Activated CD4-positive, alpha-beta T cell treated with anti-CD3 and anti-CD28 coated beads, Interleukin-2, amount 10 ng/mL, durations not matched to agents 24 days and 14 days (primary cell): Measurements from ENCODE around the gene OTUB1. TPM values are rescaled to one million over a fixed set of nuclear protein-coding genes. Genes with fewer than 3 reads are reported as not detected.
"Not testable (repeated sequence)": the region's sequence is repeated elsewhere in the genome, so short reads cannot be mapped to it uniquely, and the experiment has no call there.

Experiments used
- DNase-seq: peaks from one replicate; pipeline ENCODE4 v3.0.0; 2022
- H3K27ac Mint-ChIP-seq: one replicate; pipeline ENCODE4 v1.8.0; 2022; ENCODE audit warnings: mild to moderate bottlenecking, mixed read lengths
- H3K27me3 Mint-ChIP-seq: one replicate; pipeline ENCODE4 v1.8.0; 2022; ENCODE audit warnings: mixed read lengths
- H3K36me3 Mint-ChIP-seq: one replicate; pipeline ENCODE4 v1.8.0; 2022; ENCODE audit warnings: low read depth, mild to moderate bottlenecking, mixed read lengths
- H3K4me1 Mint-ChIP-seq: one replicate; pipeline ENCODE4 v1.8.0; 2021; ENCODE audit warnings: mixed read lengths
- H3K4me3 Mint-ChIP-seq: one replicate; pipeline ENCODE4 v1.8.0; 2022; ENCODE audit warnings: mild to moderate bottlenecking, moderate library complexity, mixed read lengths
- H3K9me3 Mint-ChIP-seq: one replicate; pipeline ENCODE4 v1.8.0; 2021; ENCODE audit warnings: mixed read lengths
- intact Hi-C: fragments of 100-400 bp; cut with micrococcal nuclease; formaldehyde crosslinking; loops from one replicate; pipeline ENCODE4 v1.15.1; 2023
- total RNA-seq: library from RNA; stranded (reverse); gene quantifications from 2 replicates; pipeline ENCODE4 v1.2.3, GENCODE V29; 2022

Gene OTUB1
- total RNA-seq, 1 donor from 2014 or later, result 105 TPM

DNA sequence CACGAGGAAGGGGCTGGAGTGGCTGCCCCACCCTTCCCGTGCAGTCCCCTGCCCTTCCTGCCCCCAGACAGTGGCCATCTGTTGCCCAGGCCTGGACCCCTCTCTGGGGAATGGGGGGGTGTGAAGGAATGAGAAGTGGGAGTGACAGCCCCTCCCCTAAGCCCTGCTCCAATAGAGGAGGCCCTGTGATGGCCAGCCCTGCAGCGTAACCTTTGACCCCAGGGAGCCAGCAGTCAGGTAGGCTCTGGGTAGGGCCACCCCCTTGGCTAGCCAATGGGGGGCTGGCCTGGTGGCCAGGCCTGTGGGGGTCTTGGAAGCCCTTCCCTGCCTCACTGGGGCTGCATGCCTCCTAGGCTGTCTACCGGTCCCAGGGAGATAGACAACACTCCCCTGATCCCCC lies 56.1 kb downstream of the OTUB1 start:
- no peak for DNase-seq
- intact Hi-C loops, result no loop called here
- no peaks in the 10 kb centered on the region for H3K4me1 Mint-ChIP-seq
- H3K27ac Mint-ChIP-seq, result no peak overlapping the region
- no peak overlapping the region for H3K4me3 Mint-ChIP-seq
- peaks cover 10% of the 10 kb centered on the region for H3K27me3 Mint-ChIP-seq
- no peaks in the 10 kb centered on the region for H3K9me3 Mint-ChIP-seq
- no peaks in the 10 kb centered on the region for H3K36me3 Mint-ChIP-seq

DNA sequence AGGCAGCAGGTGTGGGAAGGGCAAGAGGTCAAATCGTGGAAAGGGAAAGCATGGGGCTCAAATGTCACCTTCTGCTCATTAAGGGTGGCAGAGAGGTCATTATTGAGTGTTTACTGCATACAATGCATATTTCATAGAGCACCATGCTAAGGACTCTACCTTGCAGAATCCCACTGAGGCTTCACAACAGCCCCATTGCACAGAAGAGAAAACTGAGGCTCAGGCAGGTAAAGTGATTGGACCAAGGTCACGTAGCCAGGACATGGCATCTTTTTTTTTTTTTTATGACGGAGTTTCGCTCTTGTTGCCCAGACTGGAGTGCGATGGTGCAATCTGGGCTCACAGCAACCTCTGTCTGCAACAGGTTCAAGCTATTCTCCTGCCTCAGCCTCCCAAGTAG lies 57.3 kb downstream of the OTUB1 start:
- Mint-ChIP-seq H3K4me1 (no peaks in the 10 kb centered on the region), H3K27me3 (peaks cover 2% of the 10 kb centered on the region), H3K36me3 (no peaks in the 10 kb centered on the region), H3K4me3 (no peak overlapping the region), H3K27ac (no peak overlapping the region), H3K9me3 (no peaks in the 10 kb centered on the region)
- intact Hi-C loops, result no loop called here
- DNase-seq, result no peak

DNA sequence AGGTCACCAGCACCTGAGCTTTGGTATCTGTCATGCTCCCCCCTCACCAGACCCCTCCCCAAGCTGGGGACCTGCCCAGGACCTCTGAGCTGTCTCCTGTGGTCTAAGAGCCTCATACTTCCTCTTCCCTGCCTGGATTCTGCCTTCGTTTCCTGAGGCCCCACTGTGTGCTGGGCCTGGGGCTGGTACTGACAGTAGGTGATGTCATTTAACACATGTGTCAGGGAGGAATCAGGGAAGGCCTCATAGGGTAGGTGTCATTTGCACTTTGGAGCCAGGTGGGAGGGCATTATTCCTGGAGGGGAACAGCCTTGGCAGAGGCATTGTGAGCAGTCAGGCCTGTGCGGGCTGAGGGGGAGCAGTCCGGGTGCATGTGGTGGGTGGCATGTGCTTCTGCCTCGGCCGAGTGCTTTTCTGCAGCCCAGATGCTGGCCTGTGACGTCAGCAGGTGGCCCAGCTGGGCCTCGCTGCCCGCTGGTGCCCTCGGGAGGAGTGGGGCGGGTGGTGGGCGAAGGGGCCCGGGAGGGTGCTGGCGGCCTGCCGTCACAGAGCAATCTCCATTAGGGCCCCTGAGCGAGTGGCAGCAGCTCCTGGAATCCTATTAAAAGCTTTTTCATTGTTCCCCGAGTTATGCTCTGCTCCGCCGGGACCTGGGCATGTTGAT lies 58.6 kb downstream of the OTUB1 start:
- Mint-ChIP-seq H3K4me1 (no peaks in the 10 kb centered on the region), H3K27me3 (no peaks in the 10 kb centered on the region), H3K4me3 (no peak overlapping the region), H3K27ac (no peak overlapping the region), H3K36me3 (no peaks in the 10 kb centered on the region), H3K9me3 (no peaks in the 10 kb centered on the region)
- no peak for DNase-seq
- intact Hi-C loops, result no loop called here

DNA sequence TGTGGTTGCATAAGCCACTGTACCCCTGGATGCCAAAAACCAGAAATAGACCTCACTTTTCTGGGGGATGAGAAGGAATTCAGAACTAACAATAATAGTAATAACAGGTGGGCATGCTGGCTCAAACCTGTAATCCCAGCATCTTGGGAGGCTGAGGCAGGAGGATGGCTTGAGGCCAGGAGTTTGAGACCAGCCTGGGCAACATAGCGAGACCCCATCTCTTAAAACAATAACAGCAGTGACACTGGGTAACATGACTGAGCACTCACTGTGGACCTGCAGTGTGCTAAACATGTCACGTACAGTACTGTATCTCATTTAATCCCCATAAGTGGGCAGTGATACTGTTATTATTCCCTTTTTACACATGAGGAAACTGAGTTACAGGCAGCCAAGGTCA lies 59.5 kb downstream of the OTUB1 start:
- no peaks in the 10 kb centered on the region for H3K36me3 Mint-ChIP-seq
- no peak overlapping the region for H3K4me3 Mint-ChIP-seq
- no peaks in the 10 kb centered on the region for H3K4me1 Mint-ChIP-seq
- H3K9me3 Mint-ChIP-seq, result no peaks in the 10 kb centered on the region
- DNase-seq, result no peak
- intact Hi-C loops, result no loop called here
- no peak overlapping the region for H3K27ac Mint-ChIP-seq
- no peaks in the 10 kb centered on the region for H3K27me3 Mint-ChIP-seq

DNA sequence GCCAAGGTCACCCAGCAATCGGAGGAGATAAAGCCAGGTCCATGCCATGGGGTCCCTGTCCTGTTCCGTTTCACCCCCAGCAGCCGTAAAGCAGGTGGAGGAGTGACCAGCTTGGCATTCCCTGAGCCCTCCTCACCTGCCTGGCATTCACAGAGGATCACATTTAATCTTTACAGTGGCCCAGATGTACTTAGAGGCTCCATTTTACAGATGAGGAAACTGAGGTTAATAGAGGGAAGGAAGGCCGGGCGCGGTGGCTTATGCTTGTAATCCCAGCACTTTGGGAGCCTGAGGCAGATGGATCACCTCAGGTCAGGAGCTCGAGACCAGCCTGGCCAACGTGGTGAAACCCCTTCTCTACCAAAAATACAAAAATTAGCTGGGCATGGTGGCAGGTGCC lies 61.1 kb downstream of the OTUB1 start:
- H3K27ac Mint-ChIP-seq, H3K4me1 Mint-ChIP-seq, intact Hi-C loops, DNase-seq, H3K36me3 Mint-ChIP-seq, H3K27me3 Mint-ChIP-seq, H3K4me3 Mint-ChIP-seq, H3K9me3 Mint-ChIP-seq: not testable (repeated sequence)

Other genes with a start within 250 kb of the OTUB1 start
- gene ZFTA, start 217.7 kb upstream of the OTUB1 start, total RNA-seq, result 3.8 and 5.3 TPM in 2 replicates
- gene SPINDOC, start 173.0 kb upstream of the OTUB1 start, total RNA-seq, result 60.2 and 65.8 TPM in 2 replicates
- gene MARK2, start 147.3 kb upstream of the OTUB1 start, total RNA-seq, result 34.2 and 41.0 TPM in 2 replicates
- gene RCOR2, start 69.3 kb upstream of the OTUB1 start, total RNA-seq, result 0.26 and 0.28 TPM in 2 replicates
- gene NAA40, start 47.4 kb upstream of the OTUB1 start, total RNA-seq, result 26.1 and 26.9 TPM in 2 replicates
- 302 TPM in 2 replicates for gene COX8A, start 11.8 kb upstream of the OTUB1 start, total RNA-seq
- gene FLRT1, start 49.5 kb downstream of the OTUB1 start, total RNA-seq, result not detected in 2 replicates
- gene MACROD1, start 179.7 kb downstream of the OTUB1 start, total RNA-seq, result 28.6 and 29.6 TPM in 2 replicates
- 521 and 535 TPM in 2 replicates for gene STIP1, start 199.7 kb downstream of the OTUB1 start, total RNA-seq
- gene FERMT3, start 220.3 kb downstream of the OTUB1 start, total RNA-seq, result 200 and 213 TPM in 2 replicates
- gene TRPT1, start 239.7 kb downstream of the OTUB1 start, total RNA-seq, result 29.8 and 31.7 TPM in 2 replicates
- gene NUDT22, start 239.8 kb downstream of the OTUB1 start, total RNA-seq, result 66.1 and 72.6 TPM in 2 replicates
- gene DNAJC4, start 244.1 kb downstream of the OTUB1 start, total RNA-seq, result 19.9 and 20.0 TPM in 2 replicates
- 65.4 and 66.7 TPM in 2 replicates for gene VEGFB, start 248.1 kb downstream of the OTUB1 start, total RNA-seq